ENCODE results near the gene GPANK1. TPM values are rescaled to one million over a fixed set of nuclear protein-coding genes. Genes with fewer than 3 reads are reported as not detected.

Gene GPANK1
- total and polyA plus RNA-seq, 2 donors (not counting 1 experiment from before 2014, with no cell fraction given), result 13.1 to 15.0 TPM

GRCh38 chr6:31689249-31690110, 24.7 kb upstream of the GPANK1 start:
- no peak for DNase-seq (ENCODE audit: low read depth in 2 of 2)
- no peak overlapping the region for H3K4me2 ChIP-seq (ENCODE audit: extremely low read depth, insufficient read depth, low read length)
- H2AFZ ChIP-seq (ENCODE audit: low read length), result no peak overlapping the region
- TF ChIP-seq EZH2 (IDR thresholded peaks at IDR 0.05; ENCODE audit: low read length, missing control alignments), result no peak
- TF ChIP-seq CTCF (conservative IDR thresholded peaks at IDR 0.05 in 1 of 2, IDR thresholded peaks at IDR 0.05 in 1 of 2; ENCODE audit: low read depth in 1 of 2, low read length in 2 of 2), result peak; percentile 23 to 46
- H4K20me1 ChIP-seq (ENCODE audit: control insufficient read depth, extremely low read depth, insufficient read depth, low read length), result no peaks in the 10 kb centered on the region
- no peak overlapping the region for H3K9ac ChIP-seq (ENCODE audit: insufficient read depth, low read length)
- no peaks in the 10 kb centered on the region for H3K9me3 ChIP-seq (ENCODE audit: control insufficient read depth, insufficient read depth, low read depth, low read length)
- no peaks in the 10 kb centered on the region for H3K4me1 ChIP-seq (ENCODE audit: control insufficient read depth, extremely low read depth, insufficient read depth, low read length)
- no peaks in the 10 kb centered on the region for H3K79me2 ChIP-seq (ENCODE audit: control insufficient read depth, insufficient read depth, low read length)
- no peaks in the 10 kb centered on the region for H3K27me3 ChIP-seq (ENCODE audit: control insufficient read depth, insufficient read depth, low read length)
- H3K27ac ChIP-seq (ENCODE audit: insufficient read depth, low read length), result no peak overlapping the region
- no peak overlapping the region for H3K4me3 ChIP-seq (replicated peaks in 1 of 4; ENCODE audit: control extremely low read depth in 1 of 4, insufficient read depth in 1 of 4, low read depth in 3 of 4, low read length in 4 of 4)
- H3K36me3 ChIP-seq (ENCODE audit: control insufficient read depth, insufficient read depth, low read length), result peaks cover 32% of the 10 kb centered on the region

DNA sequence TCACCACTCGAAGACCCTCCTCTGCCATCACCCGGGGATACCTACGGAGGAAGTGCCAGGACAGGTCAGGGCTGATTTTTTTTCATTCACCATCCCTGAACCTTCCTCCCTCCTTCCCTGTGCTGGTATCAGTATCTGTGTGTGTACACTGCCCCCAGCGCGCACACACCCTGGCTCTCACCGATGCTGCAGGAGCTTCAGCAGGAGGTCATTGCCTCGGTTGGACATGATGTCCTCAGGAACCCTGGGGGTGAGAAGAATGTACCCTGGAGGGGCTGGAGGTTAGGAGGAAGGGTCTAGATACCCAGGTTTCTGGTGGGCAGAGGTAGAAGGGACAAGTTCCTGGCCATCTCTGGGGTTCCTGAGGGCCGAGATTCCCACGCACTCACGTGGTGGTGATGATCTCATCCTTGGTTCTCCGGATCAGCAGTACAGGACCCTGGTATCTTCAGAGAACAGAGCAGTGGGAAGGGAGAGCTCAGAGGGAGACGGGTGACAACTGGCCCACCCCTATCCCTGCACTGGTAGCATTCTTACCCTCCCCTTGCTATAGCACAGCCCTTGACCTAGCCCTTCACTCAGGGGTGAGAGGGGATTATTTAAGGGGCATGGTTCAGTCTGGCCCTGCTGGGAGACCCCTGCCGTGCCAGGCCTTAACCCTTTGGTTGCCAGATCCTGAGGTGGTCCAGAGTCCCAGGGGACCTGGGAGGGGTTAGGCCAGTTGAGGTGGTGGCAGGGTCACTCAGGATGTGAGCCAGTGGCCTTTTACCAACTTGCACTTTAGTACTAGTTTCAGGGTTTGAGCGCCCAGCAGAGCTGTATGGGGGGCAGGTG, 23.3 kb upstream of the GPANK1 start:
- H3K9ac ChIP-seq (ENCODE audit: insufficient read depth, low read length), result no peak overlapping the region
- no peaks in the 10 kb centered on the region for H3K79me2 ChIP-seq (ENCODE audit: control insufficient read depth, insufficient read depth, low read length)
- H3K27me3 ChIP-seq (ENCODE audit: control insufficient read depth, insufficient read depth, low read length), result no peaks in the 10 kb centered on the region
- H4K20me1 ChIP-seq (ENCODE audit: control insufficient read depth, extremely low read depth, insufficient read depth, low read length), result no peaks in the 10 kb centered on the region
- no peak overlapping the region for H3K27ac ChIP-seq (ENCODE audit: insufficient read depth, low read length)
- H3K4me1 ChIP-seq (ENCODE audit: control insufficient read depth, extremely low read depth, insufficient read depth, low read length), result peaks cover 2% of the 10 kb centered on the region
- no peaks in the 10 kb centered on the region for H3K9me3 ChIP-seq (ENCODE audit: control insufficient read depth, insufficient read depth, low read depth, low read length)
- no peak overlapping the region for H3K4me2 ChIP-seq (ENCODE audit: extremely low read depth, insufficient read depth, low read length)
- TF ChIP-seq EZH2 (IDR thresholded peaks at IDR 0.05; ENCODE audit: low read length, missing control alignments), result no peak
- TF ChIP-seq CTCF (conservative IDR thresholded peaks at IDR 0.05 in 1 of 2, IDR thresholded peaks at IDR 0.05 in 1 of 2; ENCODE audit: low read depth in 1 of 2, low read length in 2 of 2), result no peak
- DNase-seq (ENCODE audit: low read depth in 2 of 2), result no peak
- peaks cover 30% of the 10 kb centered on the region for H3K36me3 ChIP-seq (ENCODE audit: control insufficient read depth, insufficient read depth, low read length)
- H2AFZ ChIP-seq (ENCODE audit: low read length), result no peak overlapping the region
- no peak overlapping the region for H3K4me3 ChIP-seq (replicated peaks in 1 of 4; ENCODE audit: control extremely low read depth in 1 of 4, insufficient read depth in 1 of 4, low read depth in 3 of 4, low read length in 4 of 4)

DNA sequence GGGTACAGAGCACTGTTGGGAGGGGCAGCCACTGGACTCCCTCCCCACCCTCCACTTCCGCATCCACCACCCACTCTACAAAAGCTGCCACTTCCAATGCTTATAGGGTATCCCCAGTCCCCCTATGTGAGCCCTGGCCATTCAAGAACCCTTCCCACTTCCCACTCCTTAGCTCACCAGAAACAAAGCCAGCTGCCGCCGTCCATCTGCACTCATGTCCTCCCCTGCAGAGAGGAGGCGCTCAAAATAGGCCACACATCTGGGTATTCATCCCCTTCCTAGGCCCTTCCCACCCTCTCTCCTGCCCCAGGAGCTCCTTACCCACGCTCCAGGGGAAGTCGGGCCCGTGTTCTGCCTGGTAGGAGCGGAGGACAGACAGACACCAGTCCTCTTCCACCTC, 22.5 kb upstream of the GPANK1 start:
- DNase-seq (ENCODE audit: low read depth in 2 of 2), result no peak
- H3K4me1 ChIP-seq (ENCODE audit: control insufficient read depth, extremely low read depth, insufficient read depth, low read length), result peaks cover 3% of the 10 kb centered on the region
- no peaks in the 10 kb centered on the region for H3K79me2 ChIP-seq (ENCODE audit: control insufficient read depth, insufficient read depth, low read length)
- no peak for TF ChIP-seq CTCF (conservative IDR thresholded peaks at IDR 0.05 in 1 of 2, IDR thresholded peaks at IDR 0.05 in 1 of 2; ENCODE audit: low read depth in 1 of 2, low read length in 2 of 2)
- no peak for TF ChIP-seq EZH2 (IDR thresholded peaks at IDR 0.05; ENCODE audit: low read length, missing control alignments)
- H3K36me3 ChIP-seq (ENCODE audit: control insufficient read depth, insufficient read depth, low read length), result peaks cover 26% of the 10 kb centered on the region
- no peak overlapping the region for H3K27ac ChIP-seq (ENCODE audit: insufficient read depth, low read length)
- H2AFZ ChIP-seq (ENCODE audit: low read length), result no peak overlapping the region
- no peaks in the 10 kb centered on the region for H3K9me3 ChIP-seq (ENCODE audit: control insufficient read depth, insufficient read depth, low read depth, low read length)
- no peak overlapping the region for H3K9ac ChIP-seq (ENCODE audit: insufficient read depth, low read length)
- H3K4me3 ChIP-seq (replicated peaks in 1 of 4; ENCODE audit: control extremely low read depth in 1 of 4, insufficient read depth in 1 of 4, low read depth in 3 of 4, low read length in 4 of 4), result no peak overlapping the region
- H3K4me2 ChIP-seq (ENCODE audit: extremely low read depth, insufficient read depth, low read length), result no peak overlapping the region
- H4K20me1 ChIP-seq (ENCODE audit: control insufficient read depth, extremely low read depth, insufficient read depth, low read length), result no peaks in the 10 kb centered on the region
- no peaks in the 10 kb centered on the region for H3K27me3 ChIP-seq (ENCODE audit: control insufficient read depth, insufficient read depth, low read length)
